ENCODE data around the gene RNF180.
"Not testable (repeated sequence)": the region's sequence is repeated elsewhere in the genome, so short reads cannot be mapped to it uniquely, and the experiment has no call there.

The RNF180 gene

GRCh38 chr5:64397552-64397951, 231.9 kb downstream of the RNF180 start:
- in situ Hi-C loops (cut with MboI; ENCODE audit: low pct_unique_long_range_greater_than_20kb, low sequenced_read_pairs, unreplicated experiment) = no loop called here

GRCh38 chr5:64398735-64399134, 233.1 kb downstream of the RNF180 start:
- DNase-seq (ENCODE audit: low spot score); in situ Hi-C loops (cut with MboI; ENCODE audit: low pct_unique_long_range_greater_than_20kb, low sequenced_read_pairs, unreplicated experiment): not testable (repeated sequence)

More at GRCh38 chr5:64397552-64397951, 231.9 kb downstream of the RNF180 start:
- TF ChIP-seq, protein P1, sequence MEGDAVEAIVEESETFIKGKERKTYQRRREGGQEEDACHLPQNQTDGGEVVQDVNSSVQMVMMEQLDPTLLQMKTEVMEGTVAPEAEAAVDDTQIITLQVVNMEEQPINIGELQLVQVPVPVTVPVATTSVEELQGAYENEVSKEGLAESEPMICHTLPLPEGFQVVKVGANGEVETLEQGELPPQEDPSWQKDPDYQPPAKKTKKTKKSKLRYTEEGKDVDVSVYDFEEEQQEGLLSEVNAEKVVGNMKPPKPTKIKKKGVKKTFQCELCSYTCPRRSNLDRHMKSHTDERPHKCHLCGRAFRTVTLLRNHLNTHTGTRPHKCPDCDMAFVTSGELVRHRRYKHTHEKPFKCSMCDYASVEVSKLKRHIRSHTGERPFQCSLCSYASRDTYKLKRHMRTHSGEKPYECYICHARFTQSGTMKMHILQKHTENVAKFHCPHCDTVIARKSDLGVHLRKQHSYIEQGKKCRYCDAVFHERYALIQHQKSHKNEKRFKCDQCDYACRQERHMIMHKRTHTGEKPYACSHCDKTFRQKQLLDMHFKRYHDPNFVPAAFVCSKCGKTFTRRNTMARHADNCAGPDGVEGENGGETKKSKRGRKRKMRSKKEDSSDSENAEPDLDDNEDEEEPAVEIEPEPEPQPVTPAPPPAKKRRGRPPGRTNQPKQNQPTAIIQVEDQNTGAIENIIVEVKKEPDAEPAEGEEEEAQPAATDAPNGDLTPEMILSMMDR (IDR thresholded peaks at IDR 0.05; ENCODE audit: extremely low read depth, insufficient read depth, missing control alignments) = no peak
- no peak for DNase-seq (ENCODE audit: low spot score)

- in situ Hi-C loops (cut with MboI; ENCODE audit: low pct_unique_long_range_greater_than_20kb, low sequenced_read_pairs, unreplicated experiment); DNase-seq (ENCODE audit: low spot score): not testable (repeated sequence)
These were observed 241.6 kb downstream of the RNF180 start for GRCh38 chr5:64407103-64407825.

DNA sequence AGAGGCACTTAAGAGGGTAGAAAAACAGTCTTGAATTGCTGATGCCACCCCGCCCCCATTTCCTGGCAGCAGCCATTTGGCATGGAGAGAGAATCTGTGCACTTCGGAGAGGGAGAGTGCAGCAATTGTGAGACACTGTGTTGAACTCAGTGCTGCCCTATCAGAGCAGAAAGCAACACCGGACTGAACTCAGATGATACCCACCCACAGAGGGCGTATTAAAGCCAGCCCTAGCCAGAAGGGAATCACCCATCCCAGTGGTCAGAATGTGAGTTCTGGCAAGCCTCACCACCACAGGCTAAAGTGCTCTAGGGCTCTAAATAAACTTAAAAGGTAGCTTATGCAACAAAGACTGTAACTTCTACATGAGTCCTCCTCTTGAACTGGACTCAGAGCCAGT, 251.7 kb downstream of the RNF180 start:
- TF ChIP-seq, protein P1 (IDR thresholded peaks at IDR 0.05; ENCODE audit: extremely low read depth, insufficient read depth, missing control alignments) = no peak
- DNase-seq (ENCODE audit: low spot score) = no peak
- in situ Hi-C loops (cut with MboI; ENCODE audit: low pct_unique_long_range_greater_than_20kb, low sequenced_read_pairs, unreplicated experiment) = no loop called here

DNA sequence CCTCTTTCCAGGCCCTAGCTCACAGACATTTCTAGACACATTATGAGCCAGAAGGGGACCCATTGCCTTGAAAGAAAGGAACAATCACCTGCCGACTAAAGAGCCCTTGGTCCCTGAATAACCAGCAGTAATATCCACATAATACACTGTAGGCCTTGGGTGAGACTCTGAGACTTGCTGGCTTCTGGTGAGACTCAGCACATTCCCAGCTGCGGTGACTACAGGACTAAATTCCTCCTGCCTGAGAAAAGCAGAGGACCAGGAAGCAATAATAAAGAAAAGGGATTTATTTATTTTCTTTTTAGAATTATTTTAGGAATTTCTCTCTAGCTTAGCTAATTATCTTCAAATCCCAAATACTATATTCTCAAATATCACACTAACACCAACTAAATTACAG, 252.4 kb downstream of the RNF180 start:
- no peak for DNase-seq (ENCODE audit: low spot score)
- in situ Hi-C loops (cut with MboI; ENCODE audit: low pct_unique_long_range_greater_than_20kb, low sequenced_read_pairs, unreplicated experiment) = no loop called here
- TF ChIP-seq, protein P1 (IDR thresholded peaks at IDR 0.05; ENCODE audit: extremely low read depth, insufficient read depth, missing control alignments) = no peak

Measured in GM13977 (cell line).